ENCODE measurements around the gene AREL1.

Gene AREL1

DNA sequence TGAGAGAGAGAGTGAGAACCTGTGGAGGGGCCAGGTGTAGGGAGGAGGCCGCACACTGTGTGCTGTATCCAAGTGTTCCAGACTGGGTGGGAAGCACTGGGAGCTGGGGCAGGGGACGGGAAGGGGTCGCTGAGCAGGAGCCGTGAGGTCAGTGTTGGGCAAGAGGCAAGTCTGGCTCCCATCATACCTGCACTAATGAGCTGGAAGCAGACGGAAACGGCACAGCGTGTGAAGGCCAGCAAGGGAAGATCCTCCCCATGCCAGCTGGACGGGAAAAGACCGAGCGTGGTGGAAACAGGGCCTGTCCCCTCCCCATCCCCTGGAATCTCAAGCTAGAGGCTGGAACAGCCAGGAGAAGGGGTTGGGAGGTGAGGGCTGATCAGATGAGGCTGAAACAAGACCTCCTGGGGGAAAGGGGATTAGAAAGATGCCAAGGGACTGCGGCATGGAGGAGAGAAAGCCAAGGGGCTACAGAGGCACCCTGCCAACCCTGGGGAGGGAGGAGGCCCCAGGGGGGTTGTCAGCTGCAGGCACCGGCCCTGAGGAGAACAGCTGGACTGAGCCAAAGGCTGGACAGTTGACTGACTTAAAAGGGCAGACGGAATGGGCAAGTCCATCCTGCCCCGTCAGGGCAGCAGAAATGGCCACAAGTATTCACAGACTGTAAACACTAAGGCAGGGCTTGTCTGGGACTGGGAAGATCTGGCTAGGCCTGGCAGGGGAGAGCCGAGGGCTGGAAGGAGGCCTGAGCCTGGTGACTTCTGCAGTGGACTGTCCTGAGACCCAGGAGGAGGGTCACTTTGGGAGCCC, 81.8 kb downstream of the AREL1 start:
- peak in 1 of 2 experiments; percentile 43 for DNase-seq

DNA sequence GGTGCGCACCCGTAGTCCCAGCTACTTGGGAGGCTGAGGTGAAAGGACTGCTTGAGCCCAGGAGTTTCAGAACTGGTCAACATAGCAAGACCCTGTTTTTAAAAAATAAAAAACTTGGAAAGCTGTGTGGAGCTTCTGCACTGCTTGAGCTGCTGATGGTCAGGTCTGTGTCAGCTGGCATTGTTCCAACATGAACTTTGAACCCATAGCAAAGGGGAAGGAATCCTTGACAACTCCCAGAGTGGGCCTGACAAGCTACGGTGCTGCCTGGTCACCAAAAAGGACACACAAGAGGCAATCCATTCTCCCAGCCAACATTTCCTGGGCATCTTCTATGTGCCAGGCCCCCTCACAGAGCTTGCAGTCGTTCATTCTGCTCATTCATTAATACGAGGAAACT, 84.5 kb downstream of the AREL1 start:
- no peak for DNase-seq

DNA sequence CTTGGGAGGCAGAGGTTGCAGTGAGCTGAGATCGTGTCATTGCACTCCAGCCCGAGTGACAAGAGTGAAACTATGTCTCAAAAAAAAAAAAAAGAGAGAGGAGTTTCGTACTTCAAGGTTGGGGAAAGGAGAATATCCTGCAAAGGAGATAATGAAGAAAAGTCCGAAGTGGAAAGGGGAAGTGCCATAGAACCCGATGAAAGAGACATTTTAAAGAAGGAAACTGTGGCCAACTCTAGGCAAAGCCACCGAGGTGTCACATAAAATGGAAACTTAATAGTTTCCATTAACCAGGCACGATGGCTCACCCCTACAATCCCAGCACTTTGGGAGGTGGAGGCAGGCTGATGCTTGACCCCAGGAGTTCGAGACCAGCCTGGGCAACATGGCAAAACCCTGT, 85.8 kb downstream of the AREL1 start:
- no peak for DNase-seq

DNA sequence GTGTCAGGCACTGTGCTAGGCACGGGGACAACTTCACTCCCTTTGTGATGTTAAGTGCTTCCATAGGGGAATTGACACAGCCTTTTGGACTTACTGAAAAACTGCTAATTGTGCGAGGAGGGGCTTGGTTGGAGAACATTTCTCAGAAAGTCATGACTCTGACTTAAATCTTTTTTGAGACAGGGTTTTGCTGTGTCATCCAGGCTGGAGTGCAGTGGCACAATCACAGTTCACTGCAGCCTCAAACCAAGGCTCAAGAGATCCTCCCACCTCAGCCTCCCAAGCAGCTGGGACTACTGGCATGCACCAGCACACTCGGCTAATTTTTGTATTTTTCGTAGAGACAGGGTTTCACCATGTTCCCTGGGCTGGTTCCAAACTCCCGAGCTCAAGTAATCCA, 90.6 kb downstream of the AREL1 start:
- no peak for DNase-seq

DNA sequence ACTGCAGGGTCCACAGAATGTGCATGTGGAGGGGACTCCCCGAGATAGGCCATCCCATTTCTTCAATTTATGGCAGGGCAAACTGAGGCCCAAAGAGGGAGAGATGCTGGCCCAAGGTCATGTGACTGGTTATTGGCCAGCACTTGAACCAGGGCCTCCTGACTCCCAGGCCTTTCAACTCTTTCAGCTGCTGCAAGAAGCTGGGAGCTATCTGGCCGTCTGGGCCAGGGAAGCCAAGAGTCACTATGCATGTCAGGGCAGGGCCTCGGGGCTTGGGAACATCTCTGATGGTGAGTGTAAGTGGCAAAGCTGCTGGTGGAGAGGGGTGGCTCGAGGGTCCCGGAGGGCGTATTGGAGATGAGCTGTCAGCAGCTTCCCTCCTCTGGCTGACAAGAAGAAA, 91.3 kb downstream of the AREL1 start:
- DNase-seq = no peak

DNA sequence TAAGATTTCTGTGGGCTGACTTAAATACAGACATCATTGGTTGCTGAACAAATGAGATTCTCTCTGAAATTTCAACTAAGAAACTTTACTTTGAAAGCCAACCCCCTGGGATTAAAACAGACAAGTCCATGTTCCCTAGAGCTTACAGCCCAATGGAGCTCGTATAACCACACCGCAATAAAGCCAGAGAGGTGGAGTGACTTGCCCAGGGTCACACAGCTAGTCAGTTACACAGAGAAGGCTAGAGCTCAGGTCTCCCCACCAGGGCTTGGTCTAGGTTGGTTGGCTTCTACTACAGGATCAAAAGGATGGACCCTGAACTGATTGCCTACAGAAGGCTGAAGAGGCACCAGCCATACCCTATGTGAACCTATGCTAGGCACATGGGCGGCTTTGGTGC, 92.0 kb downstream of the AREL1 start:
- DNase-seq = no peak

DNA sequence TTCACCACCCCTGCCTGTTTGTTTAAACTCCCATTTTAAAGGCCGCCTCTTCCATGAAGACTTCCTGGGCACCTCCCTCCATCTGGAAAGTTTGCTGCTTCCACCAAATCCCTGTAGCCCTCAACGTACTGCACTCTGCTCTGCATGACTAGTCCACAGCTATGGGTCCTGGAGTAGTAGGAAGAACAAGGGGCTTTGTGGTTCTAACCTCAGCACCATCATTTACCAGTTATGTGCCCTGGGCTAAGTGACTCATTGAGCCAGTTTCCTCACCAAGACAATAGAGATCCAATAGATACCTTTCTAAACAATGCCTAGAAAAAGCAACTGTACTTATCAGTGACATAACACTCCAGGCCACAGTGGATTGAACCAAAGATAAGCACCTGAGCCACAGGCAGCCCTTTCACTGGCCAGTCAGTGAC, 92.4 kb downstream of the AREL1 start:
- no peak for DNase-seq

DNA sequence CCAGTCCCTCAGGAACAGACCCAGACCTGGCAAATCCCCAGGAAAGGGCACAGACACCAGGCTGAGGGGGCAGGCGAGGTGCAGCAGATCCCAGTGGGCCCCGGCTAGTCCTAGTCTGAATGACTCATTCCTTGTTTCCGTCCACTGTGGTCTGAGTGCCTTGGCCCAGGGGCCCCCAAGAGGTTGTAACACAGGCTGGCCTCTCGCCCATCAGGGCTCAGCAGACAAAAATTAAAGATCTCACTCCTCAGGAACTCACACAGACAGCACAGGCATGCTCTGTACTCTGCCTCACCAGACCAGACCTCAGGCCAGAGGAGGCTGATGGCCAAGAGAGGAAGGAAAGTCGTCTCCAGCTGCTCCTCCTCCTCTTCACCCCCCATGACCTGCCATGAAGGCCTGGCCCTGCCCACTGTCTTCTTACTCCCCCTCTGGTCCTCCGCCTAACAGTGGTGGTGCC, 93.2 kb downstream of the AREL1 start:
- no peak for DNase-seq

DNA sequence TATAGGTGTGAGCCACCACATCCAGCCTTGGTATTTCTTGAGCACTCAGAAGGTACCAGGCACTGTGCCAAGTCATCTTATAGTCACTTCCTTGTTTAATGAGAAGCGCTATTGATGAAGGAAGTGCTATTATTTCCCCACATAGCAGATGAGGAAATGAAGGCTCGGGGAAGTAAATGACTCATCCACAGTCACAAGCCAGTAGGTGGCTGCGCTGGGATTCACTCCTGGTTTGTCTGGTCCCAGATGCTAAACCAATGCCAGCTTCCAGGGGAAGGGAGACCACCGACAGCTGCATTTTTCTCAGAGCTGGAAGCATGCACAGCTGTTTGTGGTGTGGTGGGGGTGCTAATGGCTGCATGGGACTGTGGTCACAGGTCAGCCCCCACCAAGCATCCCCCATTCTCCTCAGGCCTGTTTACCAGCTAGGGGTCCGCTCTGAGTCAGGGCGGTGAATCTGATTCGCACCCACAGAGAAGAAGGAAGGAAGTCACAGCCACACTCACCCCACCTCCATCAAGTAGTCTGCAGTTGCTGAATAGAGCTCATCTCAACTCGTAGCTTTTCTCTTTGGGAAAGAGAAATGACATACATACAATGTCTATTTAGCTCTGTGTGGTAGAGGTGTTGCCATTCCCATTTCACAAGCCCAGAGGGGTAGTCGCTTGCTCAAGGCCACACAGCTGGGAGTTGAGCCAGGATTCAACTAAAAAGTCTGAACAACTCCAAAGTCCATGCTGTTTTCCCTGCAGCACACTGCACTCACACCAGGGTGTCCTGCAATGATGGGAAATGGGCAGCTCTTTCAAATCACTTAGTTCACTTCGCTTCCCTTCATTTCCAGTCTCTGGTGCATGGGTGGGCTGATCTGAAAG, 94.6 kb downstream of the AREL1 start:
- no peak for DNase-seq

DNA sequence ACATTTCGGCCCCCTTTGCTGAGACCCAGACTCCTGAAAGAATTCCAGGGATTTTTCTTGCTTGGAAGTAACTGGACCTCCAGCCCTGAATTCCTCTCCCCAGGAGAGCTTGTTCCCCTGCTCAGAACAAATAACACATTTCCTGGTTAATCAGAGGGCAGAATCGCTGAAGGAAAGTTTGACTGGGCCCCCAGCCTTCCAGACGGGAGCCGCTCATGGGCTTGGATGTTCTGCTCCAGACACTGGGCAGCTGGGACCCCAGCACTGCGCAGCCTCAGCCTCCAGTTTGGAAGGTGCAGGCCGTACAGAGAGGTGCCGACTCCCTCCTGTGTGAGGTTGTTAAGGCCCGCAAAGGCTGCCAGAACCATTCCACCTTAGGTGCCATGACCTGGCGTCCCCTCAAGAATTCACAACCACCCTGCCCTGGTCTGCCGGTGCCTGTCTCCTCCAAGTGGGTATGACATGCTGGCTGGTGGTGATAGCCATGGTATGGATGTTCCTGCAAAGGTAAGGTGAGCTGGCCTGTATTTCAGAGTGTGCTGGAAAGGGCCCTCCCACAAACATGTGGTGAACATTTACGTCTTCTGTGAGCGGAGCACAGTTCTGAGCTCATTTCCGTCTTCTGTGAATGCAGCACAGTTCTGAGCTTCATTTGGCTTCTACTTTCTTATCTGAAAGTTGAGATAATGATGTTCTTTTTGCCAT, 95.7 kb downstream of the AREL1 start:
- no peak for DNase-seq

DNA sequence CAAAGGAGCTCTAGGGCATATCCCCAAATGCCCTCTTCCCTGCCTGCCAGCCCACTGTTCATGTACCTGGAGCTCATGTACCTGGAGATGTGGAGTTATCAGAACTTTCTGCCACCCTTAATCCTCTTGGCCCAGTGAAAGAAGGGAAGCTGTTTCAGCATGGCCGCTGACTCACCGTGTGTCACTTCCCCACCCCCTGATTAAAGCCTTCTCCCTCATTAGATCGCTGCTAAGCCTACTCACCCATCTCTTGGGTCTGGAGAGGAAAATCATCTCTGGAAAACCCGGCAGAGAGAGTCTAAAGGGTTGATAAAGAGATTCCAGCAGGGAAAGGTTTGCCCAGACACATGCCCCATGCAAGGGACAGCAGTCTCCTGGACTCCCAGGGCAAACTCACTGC, 96.4 kb downstream of the AREL1 start:
- no peak for DNase-seq

DNA sequence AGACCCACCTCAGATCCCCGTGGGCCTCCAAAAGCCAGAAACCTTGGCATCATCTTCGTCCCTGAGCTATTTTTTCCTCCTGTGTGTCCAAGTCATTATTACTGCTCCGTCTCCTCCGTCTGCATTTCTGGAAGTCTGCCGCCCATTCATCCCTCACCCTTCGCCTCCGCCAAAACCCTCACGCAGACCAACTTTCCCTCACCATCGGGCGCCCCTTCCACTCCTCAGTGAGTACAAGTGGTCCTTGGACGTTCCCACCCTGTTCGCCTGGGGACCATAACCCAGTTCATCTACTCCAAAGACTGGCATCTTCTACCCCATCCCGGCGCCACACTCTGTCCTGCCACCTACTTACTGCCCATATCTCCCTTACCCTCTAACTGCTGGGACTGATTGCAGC, 97.1 kb downstream of the AREL1 start:
- peak; percentile 15 to 54 for DNase-seq

DNA sequence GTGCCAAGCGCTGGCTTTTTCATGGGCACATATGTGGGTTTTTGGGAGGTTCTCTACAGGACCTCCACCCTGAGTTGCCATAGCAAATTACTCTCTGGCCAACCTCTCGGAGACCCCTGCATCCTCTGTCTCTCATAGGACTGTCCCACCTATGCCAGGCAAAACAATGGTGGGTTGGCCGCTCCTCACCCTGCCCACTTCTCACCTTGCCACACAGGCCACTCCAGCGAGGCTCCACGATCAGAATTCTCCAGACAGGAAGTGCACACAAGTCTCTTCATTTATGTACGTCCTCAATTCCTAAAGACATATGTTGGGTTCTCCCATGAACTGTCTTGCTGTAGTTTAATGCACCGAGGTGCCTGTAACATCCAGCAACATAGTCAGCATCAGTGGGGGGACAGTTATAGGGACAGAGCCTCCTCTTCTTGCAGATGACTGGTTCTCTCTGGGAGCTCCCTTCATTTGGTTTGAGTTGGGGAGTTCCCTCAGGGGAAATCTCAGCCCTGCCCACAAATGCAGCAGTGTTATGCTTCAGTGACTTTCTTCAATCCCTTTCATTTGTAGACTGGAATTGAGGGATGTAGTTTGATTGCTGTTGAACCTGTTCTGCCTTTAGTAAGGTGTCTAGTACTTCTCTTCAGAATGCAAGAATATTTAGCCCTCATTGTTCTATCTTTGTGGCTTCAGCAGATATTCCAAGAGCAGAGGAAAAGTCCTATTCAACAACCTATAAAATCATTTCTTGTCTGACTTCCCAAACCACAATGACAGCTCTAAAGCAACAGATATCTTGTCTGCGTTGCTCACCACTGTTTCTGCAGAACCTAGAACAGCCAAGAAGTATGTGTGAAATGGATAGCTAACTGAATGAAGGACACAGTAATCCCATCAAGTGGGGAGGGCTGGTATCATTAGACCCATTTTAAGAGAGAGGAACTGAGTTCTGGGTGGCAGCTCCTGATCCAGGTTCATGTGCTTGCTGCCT, 98.1 kb downstream of the AREL1 start:
- no peak for DNase-seq

DNA sequence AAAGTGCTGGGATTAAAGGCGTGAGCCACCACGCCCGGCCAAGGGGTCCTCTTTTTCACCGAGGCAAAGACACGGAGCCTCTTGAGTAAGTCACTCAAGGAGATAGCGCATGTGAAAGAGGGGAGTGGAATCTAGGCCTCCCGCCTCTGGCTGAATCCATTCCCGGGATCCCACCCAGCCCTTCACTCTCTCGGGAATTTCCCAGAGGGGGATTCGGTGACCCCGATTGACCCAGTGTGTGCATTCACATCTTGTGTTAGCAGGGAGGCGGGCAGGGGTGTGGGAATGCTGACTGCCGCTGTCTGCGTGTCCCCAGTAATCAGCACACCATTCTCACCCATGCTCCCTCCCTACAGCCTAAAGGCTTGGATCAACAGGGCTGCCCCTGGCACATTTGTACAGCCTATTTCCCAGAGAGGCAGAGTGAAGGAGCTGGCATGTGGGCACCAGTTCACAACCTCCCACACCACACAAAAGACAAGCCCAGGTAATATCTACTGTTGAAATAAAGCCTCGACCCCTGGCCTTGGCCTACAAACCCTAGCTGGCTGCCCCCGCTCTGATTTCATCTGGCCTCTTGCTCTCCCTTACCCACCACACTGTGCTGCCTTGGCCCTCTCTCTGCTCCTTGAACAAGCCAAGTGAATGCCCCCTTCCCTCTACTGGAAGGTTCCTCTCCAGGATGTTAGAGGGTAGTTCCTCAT, 99.5 kb downstream of the AREL1 start:
- DNase-seq = no peak

DNA sequence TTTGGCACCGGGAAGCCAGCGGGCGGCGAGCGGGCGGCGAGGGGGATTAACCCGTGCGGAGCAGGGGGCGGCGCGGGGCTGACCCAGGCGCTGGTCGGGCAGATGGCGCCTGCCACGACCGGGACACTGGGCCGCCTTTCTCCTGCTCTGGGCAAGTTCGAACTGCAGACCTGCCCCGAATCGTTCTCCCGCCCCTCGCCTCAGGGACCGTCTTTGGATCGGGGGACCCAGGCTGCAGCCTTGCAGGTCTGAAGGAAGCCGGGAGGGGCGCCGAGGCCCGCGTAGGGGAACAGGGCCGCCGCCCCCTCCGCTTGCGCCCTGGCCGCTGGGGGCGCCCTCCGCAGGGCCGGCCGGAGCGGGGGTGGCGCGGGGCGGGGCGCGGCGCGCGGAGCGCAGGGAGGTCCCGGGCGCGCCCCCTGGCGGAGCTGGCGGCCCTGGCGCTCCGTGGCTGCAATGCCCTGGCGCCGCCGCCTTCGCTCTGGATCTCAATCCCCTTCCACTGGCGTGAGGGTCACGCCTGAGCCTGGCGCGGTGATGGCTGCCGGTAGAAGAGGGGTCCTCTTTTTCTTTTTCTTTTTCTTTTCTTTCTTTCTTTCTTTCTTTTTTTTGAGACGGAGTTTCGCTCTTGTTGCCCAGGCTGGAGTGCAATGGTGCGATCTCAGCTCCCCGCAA, 100.4 kb downstream of the AREL1 start:
- DNase-seq = peak in 1 of 2 experiments; percentile 78

DNA sequence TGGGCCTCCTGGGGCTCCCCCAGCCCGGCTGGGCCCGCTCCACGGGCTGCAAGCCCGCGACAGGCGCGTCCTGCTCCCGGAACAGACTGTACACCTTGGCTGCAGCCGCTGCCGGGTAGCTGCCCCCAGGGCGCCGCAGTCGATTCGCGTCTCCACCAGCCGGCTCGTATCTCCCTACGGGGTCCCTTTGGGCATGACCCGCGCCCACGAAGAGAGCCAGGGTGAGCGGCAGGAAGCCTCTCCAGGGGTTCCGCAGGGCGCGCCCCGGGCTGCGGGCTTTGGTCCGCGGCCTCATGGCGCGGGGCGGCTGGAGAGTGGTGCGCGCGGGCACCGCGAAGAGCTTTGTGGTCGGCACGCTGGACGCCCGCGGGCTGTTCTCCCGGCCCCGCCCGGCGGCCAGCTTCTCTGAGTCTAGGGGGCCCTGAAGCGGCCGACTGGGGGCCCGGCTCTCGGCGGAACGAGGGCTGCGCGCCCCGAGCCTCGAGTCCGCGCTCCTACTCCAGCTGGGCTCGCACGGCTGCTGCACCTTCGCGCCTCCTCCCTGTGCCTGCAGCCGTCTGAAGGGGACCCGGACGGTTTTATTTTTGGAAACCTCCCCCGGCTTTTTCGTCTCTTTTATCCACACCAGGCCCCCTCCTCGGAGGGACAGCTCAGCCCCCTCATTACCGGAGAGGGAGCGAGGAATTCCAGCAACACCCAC, 101.1 kb downstream of the AREL1 start, which contains the start of gene LTBP2:
Gene LTBP2 (minus strand): TSS at position 588 of the 700 bp plus-strand sequence. CDS start 293 bp downstream, at position 295.
- DNase-seq = no peak

All from NCI-H446 (cell line).